ENCODE results near the gene PROP1.
"Not testable (repeated sequence)": the region's sequence is repeated elsewhere in the genome, so short reads cannot be mapped to it uniquely, and the experiment has no call there.

The PROP1 gene

DNA sequence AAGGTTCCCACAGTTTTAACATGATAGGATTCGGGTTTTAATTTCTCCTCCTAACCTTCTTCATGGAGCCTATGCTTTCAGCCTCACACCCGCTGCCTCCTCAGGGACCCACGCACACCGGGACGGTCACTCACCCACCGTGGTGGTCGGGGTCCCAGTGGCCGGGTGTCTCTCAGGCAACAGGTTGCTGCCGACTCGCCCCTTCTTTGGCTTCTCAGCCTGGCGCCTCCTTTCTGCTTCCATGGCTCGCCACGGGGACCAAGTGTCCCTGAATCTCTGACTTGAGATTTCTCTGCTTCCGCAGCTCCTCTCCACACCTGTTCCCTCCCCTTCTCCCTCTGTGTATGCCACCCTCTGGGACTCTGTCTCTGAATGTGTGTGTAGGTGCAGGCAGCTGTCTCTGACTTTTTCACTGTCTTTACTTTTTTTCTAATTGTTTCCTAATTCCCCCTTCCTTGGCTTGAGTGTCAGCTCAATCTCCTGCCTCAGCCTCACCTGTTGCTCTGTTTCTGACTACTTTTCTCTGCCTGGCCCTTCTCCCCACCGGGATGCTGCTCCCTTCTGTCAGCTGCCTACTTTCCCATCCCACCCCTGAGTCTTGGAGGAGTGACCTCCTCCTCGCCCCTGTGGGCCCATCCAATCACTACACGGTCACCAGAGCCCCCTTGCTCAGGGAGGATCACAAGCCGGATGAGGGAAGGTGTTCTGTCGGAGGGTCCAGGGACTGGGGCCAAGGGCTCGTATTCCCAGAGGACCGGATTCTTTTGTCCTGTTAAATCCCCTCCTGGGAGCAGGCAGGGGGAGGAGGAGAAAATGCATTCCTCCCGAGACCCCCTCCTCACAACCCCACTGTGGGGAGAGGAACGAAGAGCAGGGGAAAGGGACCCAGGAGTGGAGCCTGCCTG, at the start of gene PROP1:
Gene PROP1 (minus strand): TSS at position 552 of the 905 bp plus-strand sequence. CDS start 309 bp downstream, at position 243.
- no peak within 1 kb of the TSS for H3K4me3 ChIP-seq (ENCODE audit: insufficient read length, low read depth)
- peaks cover 14% of the 10 kb centered on the region for H3K27me3 ChIP-seq (ENCODE audit: insufficient read depth, insufficient read length)
- H3K4me1 ChIP-seq (ENCODE audit: insufficient read depth, insufficient read length) = no peaks in the 10 kb centered on the region
- no peak for DNase-seq (ENCODE audit: low read depth, low spot score)
- H3K9me3 ChIP-seq (ENCODE audit: insufficient read depth, low read length) = no peaks in the 10 kb centered on the region
- H3K9ac ChIP-seq (ENCODE audit: insufficient read length, low read depth) = no peak within 1 kb of the TSS
- no peaks in the 10 kb centered on the region for H3K36me3 ChIP-seq (ENCODE audit: insufficient read depth, insufficient read length, low read length)
- TF ChIP-seq SUZ12 (IDR thresholded peaks at IDR 0.05; ENCODE audit: extremely low read depth, insufficient read depth, insufficient read length) (no peak), ZNF274 (IDR thresholded peaks at IDR 0.05; ENCODE audit: low read depth, low read length) (no peak), YY1 (IDR thresholded peaks at IDR 0.05; ENCODE audit: insufficient read depth, insufficient read length) (no peak)

DNA sequence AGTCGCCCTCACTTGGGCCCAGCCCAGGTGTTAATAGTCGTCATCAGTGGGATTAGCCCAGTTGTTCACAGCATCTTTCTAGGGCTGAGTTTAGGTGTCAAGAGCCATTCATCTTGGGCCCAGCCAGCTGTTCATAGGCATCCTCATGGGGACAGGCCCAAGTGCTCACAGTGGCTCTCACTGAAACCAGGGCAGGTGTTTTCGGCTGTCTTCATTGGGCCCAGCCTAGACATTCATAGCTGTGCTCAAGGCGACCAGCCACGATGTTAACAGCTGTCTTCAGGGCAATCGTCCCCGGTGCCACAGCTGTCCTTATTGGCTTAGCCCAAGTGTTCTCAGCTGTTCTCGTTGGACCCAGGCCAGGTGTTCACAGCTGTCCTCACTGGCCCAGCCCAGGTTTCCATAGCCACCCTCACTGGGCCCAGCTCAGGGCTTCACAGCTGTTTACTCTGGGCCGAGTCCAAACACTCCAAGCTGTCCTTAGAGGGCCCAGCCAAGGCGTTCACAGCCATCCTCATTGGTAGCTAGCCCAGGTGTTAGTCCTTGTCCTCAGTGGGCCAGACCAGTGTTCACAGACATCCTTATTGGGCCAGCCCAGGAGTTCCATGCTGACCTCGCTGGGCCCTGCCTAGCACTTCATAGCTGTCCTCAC, 23.5 kb upstream of the PROP1 start:
- H3K27me3 ChIP-seq (ENCODE audit: insufficient read depth, insufficient read length); H3K4me1 ChIP-seq (ENCODE audit: insufficient read depth, insufficient read length); H3K36me3 ChIP-seq (ENCODE audit: insufficient read depth, insufficient read length, low read length); DNase-seq (ENCODE audit: low read depth, low spot score); H3K9me3 ChIP-seq (ENCODE audit: insufficient read depth, low read length); H3K4me3 ChIP-seq (ENCODE audit: insufficient read length, low read depth); H3K9ac ChIP-seq (ENCODE audit: insufficient read length, low read depth): not testable (repeated sequence)

DNA sequence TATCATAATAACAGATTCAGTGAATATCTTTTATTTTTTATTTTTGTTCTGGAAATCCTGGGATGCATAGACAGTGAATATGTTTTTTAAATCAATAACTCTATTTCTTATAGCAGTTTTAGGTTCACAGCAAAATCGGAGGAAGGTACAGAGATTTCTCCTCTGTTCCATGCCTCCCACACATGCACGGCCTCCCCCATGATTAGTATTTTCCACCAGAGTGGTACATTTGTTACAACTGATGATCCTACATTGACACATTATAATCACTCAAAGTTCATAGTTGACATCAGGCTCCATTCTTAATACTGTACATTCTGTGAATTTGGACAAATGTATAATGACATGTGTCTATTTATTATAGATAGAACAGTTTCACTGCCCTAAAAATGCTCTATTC, 16.7 kb upstream of the PROP1 start:
- not testable (repeated sequence) for H3K9me3 ChIP-seq (ENCODE audit: insufficient read depth, low read length); H3K4me3 ChIP-seq (ENCODE audit: insufficient read length, low read depth); H3K27me3 ChIP-seq (ENCODE audit: insufficient read depth, insufficient read length); H3K36me3 ChIP-seq (ENCODE audit: insufficient read depth, insufficient read length, low read length); DNase-seq (ENCODE audit: low read depth, low spot score); H3K9ac ChIP-seq (ENCODE audit: insufficient read length, low read depth); H3K4me1 ChIP-seq (ENCODE audit: insufficient read depth, insufficient read length)

GRCh38 chr5:178011816-178012554, 15.9 kb upstream of the PROP1 start:
- not testable (repeated sequence) for H3K36me3 ChIP-seq (ENCODE audit: insufficient read depth, insufficient read length, low read length); H3K9me3 ChIP-seq (ENCODE audit: insufficient read depth, low read length); H3K27me3 ChIP-seq (ENCODE audit: insufficient read depth, insufficient read length); DNase-seq (ENCODE audit: low read depth, low spot score); H3K9ac ChIP-seq (ENCODE audit: insufficient read length, low read depth); H3K4me3 ChIP-seq (ENCODE audit: insufficient read length, low read depth); H3K4me1 ChIP-seq (ENCODE audit: insufficient read depth, insufficient read length)

DNA sequence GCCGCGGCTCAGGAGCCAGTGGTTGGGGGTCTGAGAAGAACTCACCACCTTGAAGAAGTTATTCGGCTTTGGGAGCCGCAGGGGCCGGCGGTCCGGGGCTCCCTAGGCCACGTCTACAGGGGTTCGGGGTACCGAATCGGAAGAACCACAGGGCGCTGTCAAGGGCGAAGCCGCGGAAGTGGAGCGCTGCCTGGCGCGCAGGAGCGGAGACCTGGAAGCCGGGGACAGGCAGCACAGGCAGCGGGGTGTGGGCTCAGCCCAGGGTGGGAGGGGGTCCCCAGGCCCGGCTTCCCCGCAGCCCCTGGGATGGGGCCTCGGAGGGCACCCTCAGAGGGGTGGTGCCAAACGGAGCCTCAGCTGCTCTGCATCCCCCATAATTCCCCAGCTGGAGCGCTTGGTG, 11.2 kb upstream of the PROP1 start:
- not testable (repeated sequence) for H3K9me3 ChIP-seq (ENCODE audit: insufficient read depth, low read length)

DNA sequence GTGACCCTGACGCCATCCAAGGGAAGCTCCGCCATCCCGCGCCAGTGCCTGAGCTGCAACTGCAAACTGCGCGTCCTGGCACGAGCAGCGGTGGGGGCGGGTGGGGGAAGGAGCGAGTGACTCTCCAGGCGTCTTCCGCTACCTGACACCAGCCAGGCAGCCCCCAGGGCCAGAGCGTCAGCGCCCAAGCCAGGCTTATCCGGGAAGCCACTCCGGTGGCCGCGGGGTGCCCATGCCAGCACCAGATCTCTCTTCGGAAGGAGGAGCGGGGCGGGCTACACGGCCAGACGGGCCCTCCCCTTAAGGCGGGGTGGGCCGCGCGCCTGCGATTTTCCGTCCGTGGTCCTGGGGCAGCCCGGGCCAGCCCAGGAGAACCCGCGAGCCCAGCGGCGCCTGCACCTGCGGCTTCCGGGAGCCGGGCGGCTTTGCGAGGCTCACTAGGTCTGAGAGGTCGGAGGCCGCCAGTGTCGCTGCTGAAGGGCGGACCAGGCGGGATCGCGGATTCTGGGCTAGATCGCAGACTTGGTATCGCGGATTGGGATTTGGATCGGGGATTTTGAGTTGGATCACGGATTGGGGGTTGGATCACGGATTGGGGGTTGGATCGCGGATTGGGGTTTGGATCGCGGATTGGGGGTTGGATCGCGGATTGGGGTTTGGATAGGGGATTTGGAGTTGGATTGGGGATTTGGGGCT, 10.6 kb upstream of the PROP1 start:
- H3K27me3 ChIP-seq (ENCODE audit: insufficient read depth, insufficient read length); DNase-seq (ENCODE audit: low read depth, low spot score); H3K4me1 ChIP-seq (ENCODE audit: insufficient read depth, insufficient read length); H3K36me3 ChIP-seq (ENCODE audit: insufficient read depth, insufficient read length, low read length); H3K4me3 ChIP-seq (ENCODE audit: insufficient read length, low read depth); H3K9ac ChIP-seq (ENCODE audit: insufficient read length, low read depth); H3K9me3 ChIP-seq (ENCODE audit: insufficient read depth, low read length): not testable (repeated sequence)

More for the DNA sequence above, 11.2 kb upstream of the PROP1 start:
- H3K27me3 ChIP-seq (ENCODE audit: insufficient read depth, insufficient read length); H3K4me1 ChIP-seq (ENCODE audit: insufficient read depth, insufficient read length); H3K9ac ChIP-seq (ENCODE audit: insufficient read length, low read depth); H3K36me3 ChIP-seq (ENCODE audit: insufficient read depth, insufficient read length, low read length); DNase-seq (ENCODE audit: low read depth, low spot score); H3K4me3 ChIP-seq (ENCODE audit: insufficient read length, low read depth): not testable (repeated sequence)

DNA sequence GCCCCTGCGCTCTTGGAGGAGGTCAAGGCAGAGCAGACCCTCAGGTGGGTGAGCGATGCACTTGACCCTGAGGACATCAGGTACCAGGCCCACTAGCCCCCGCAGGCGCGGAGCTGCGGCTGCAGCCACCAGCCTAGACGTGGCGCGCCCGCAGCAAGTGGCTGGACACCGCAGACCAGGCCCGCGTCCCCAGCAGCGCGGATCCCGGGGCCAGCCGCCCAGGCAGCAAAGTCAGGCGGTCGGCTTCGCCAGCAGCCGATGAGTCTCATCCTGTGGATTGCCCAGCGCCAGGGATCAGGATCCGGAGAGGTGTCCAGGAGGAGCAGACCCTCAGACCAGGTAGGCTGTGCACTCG, 10.1 kb upstream of the PROP1 start:
- H3K27me3 ChIP-seq (ENCODE audit: insufficient read depth, insufficient read length); H3K9me3 ChIP-seq (ENCODE audit: insufficient read depth, low read length); H3K4me1 ChIP-seq (ENCODE audit: insufficient read depth, insufficient read length); H3K4me3 ChIP-seq (ENCODE audit: insufficient read length, low read depth); DNase-seq (ENCODE audit: low read depth, low spot score); H3K9ac ChIP-seq (ENCODE audit: insufficient read length, low read depth); H3K36me3 ChIP-seq (ENCODE audit: insufficient read depth, insufficient read length, low read length): not testable (repeated sequence)

Measured in NT2/D1 (cell line).